HepG2 (cell line): Measurements from ENCODE around the gene AOX1. TPM values are rescaled to one million over a fixed set of nuclear protein-coding genes. Genes with fewer than 3 reads are reported as not detected.

ENCODE experiments used
- FOXA1 ChIP-seq, 2 experiments: fragments of 450-650 bp in 1 of 2; sonication (generic) in 1 of 2; formaldehyde crosslinking in 1 of 2; IDR thresholded peaks; 2 replicates each; pipeline versions ENCODE4 v1.4.0 to v1.6.1; 2016 to 2020; ENCODE audit warnings: missing genetic modification reagents in 1 of 2
- FOXK1 ChIP-seq: sonication (generic); formaldehyde crosslinking; IDR thresholded peaks from 2 replicates; pipeline ENCODE4 v1.4.0; 2020; ENCODE audit warnings: low read depth, missing genetic modification reagents, borderline replicate concordance
- FOXP1 ChIP-seq, 2 experiments: fragments of 450-650 bp in 1 of 2; IDR thresholded peaks; 2 replicates each; pipeline ENCODE4 v1.6.1; 2017 to 2018; ENCODE audit warnings: antibody characterized with exemption in 1 of 2
- GLMP ChIP-seq: sonication (generic); formaldehyde crosslinking; IDR thresholded peaks from 2 replicates; pipeline ENCODE4 v1.9.0; 2021; ENCODE audit warnings: missing genetic modification reagents, mild to moderate bottlenecking, borderline replicate concordance
- KDM6A ChIP-seq: IDR thresholded peaks from 2 replicates; pipeline ENCODE4 v1.6.1; 2016; ENCODE audit warnings: low read depth
- NCOR1 ChIP-seq: fragments of 200-600 bp; sonication (generic); IDR thresholded peaks from 2 replicates; pipeline ENCODE4 v1.7.0; 2017; ENCODE audit warnings: antibody characterized with exemption, low read length, borderline replicate concordance
- NR1H2 ChIP-seq: sonication (generic); formaldehyde crosslinking; IDR thresholded peaks from 2 replicates; pipeline ENCODE4 v1.8.1; 2022; ENCODE audit warnings: low read depth, missing genetic modification reagents, borderline replicate concordance
- PAX8 ChIP-seq: sonication (generic); formaldehyde crosslinking; IDR thresholded peaks from 2 replicates; pipeline ENCODE4 v1.8.0; 2022; ENCODE audit warnings: mild to moderate bottlenecking, missing genetic modification reagents, borderline replicate concordance
- PHF8 ChIP-seq: sonication (generic); formaldehyde crosslinking; IDR thresholded peaks from 2 replicates; pipeline ENCODE4 v1.5.0; 2020; ENCODE audit warnings: missing genetic modification reagents
- RBM39 ChIP-seq: fragments of 200-400 bp; formaldehyde crosslinking; IDR thresholded peaks from one replicate; pipeline ENCODE4 v1.6.1; 2018; ENCODE audit warnings: antibody characterized with exemption, mild to moderate bottlenecking, low read depth, low read length; ENCODE audit not compliant: poor library complexity, severe bottlenecking
- RCOR2 ChIP-seq: IDR thresholded peaks from 2 replicates; pipeline ENCODE4 v1.6.1; 2016; ENCODE audit warnings: missing biosample characterization, missing genetic modification reagents
- REXO4 ChIP-seq: sonication (generic); formaldehyde crosslinking; IDR thresholded peaks from 2 replicates; pipeline ENCODE4 v1.8.0; 2022; ENCODE audit warnings: missing genetic modification reagents, mild to moderate bottlenecking, borderline replicate concordance
- SMARCE1 ChIP-seq: fragments of 450-650 bp; IDR thresholded peaks from 2 replicates; pipeline ENCODE4 v1.6.1; 2017; ENCODE audit warnings: borderline replicate concordance
- TGIF2 ChIP-seq: IDR thresholded peaks from 2 replicates; pipeline ENCODE4 v1.6.1; 2016; ENCODE audit warnings: control low read depth, missing compliant biosample characterization
- TOPORS ChIP-seq: sonication (generic); formaldehyde crosslinking; IDR thresholded peaks from 2 replicates; pipeline ENCODE4 v1.8.0; 2023; ENCODE audit warnings: mild to moderate bottlenecking, missing genetic modification reagents
- TRIM24 ChIP-seq: sonication (generic); formaldehyde crosslinking; IDR thresholded peaks from 2 replicates; pipeline ENCODE4 v1.8.0; 2022; ENCODE audit warnings: mild to moderate bottlenecking, missing genetic modification reagents
- ZFP82 ChIP-seq: sonication (generic); formaldehyde crosslinking; IDR thresholded peaks from 2 replicates; pipeline ENCODE4 v1.5.1; 2020; ENCODE audit warnings: mild to moderate bottlenecking, missing genetic modification reagents, borderline replicate concordance
- ZMYM3 ChIP-seq: sonication (generic); formaldehyde crosslinking; IDR thresholded peaks from 2 replicates; pipeline ENCODE4 v1.5.1; 2020; ENCODE audit warnings: mild to moderate bottlenecking, missing genetic modification reagents
- ZNF136 ChIP-seq: sonication (generic); formaldehyde crosslinking; IDR thresholded peaks from 2 replicates; pipeline ENCODE4 v1.8.1; 2022; ENCODE audit warnings: low read depth, mild to moderate bottlenecking, moderate library complexity, missing genetic modification reagents
- ZNF619 ChIP-seq: sonication (generic); formaldehyde crosslinking; IDR thresholded peaks from 2 replicates; pipeline ENCODE4 v1.4.0; 2020; ENCODE audit warnings: mild to moderate bottlenecking, missing genetic modification reagents
- ZNF746 ChIP-seq: sonication (generic); formaldehyde crosslinking; IDR thresholded peaks from 2 replicates; pipeline ENCODE4 v1.8.0; 2022; ENCODE audit warnings: mild to moderate bottlenecking, missing genetic modification reagents
- ZNF879 ChIP-seq: sonication (generic); formaldehyde crosslinking; IDR thresholded peaks from 2 replicates; pipeline ENCODE4 v1.8.1; 2023; ENCODE audit warnings: missing genetic modification reagents
- ZNF891 ChIP-seq: sonication (generic); formaldehyde crosslinking; IDR thresholded peaks from 2 replicates; pipeline ENCODE4 v1.5.0; 2020; ENCODE audit warnings: mild to moderate bottlenecking, missing genetic modification reagents
- polyA plus RNA-seq, 8 experiments: library from polyadenylated mRNA; depleted of rRNA in 3 of 8; stranded (reverse) in 7 of 8; unstranded in 1 of 8; fragments of >200 nt; fragmentation: Illumina TruSeq in 4 of 8; extraction: Trizol in 4 of 8; gene quantifications; 2 replicates each; pipeline versions ENCODE4 v1.2.1 to v1.2.3, GENCODE V29; 2011 to 2016; ENCODE audit warnings: low read depth in 4 of 8, missing spikeins in 1 of 8, mixed read lengths in 1 of 8; ENCODE audit not compliant: insufficient read depth in 1 of 8
- total RNA-seq, 5 experiments: library from RNA; depleted of rRNA; stranded (reverse); fragments of >200 nt; fragmentation: Illumina TruSeq; extraction: Trizol; gene quantifications; 2 replicates each; pipeline ENCODE4 v1.2.3, GENCODE V29; 2016; ENCODE audit warnings: low read depth in 1 of 5
- TF ChIP-seq, protein P1 (sequence below): sonication (generic); formaldehyde crosslinking; conservative IDR thresholded peaks from 2 replicates; pipeline ENCODE4 v1.8.0; 2022; ENCODE audit warnings: mild to moderate bottlenecking, moderate library complexity, missing genetic modification reagents
- TF ChIP-seq, protein P2 (sequence below): sonication (generic); formaldehyde crosslinking; IDR thresholded peaks from 2 replicates; pipeline ENCODE4 v1.4.0; 2020; ENCODE audit warnings: missing genetic modification reagents
- TF ChIP-seq, protein P3 (sequence below): sonication (generic); formaldehyde crosslinking; IDR thresholded peaks from 2 replicates; pipeline ENCODE4 v1.5.1; 2020; ENCODE audit warnings: mild to moderate bottlenecking, moderate library complexity, missing genetic modification reagents

Gene AOX1
- total and polyA plus RNA-seq, 2 of the 13 experiments (the other 11 are each of a cell fraction or from before 2014, with no cell fraction given) = 9.2 to 18.0 TPM

DNA sequence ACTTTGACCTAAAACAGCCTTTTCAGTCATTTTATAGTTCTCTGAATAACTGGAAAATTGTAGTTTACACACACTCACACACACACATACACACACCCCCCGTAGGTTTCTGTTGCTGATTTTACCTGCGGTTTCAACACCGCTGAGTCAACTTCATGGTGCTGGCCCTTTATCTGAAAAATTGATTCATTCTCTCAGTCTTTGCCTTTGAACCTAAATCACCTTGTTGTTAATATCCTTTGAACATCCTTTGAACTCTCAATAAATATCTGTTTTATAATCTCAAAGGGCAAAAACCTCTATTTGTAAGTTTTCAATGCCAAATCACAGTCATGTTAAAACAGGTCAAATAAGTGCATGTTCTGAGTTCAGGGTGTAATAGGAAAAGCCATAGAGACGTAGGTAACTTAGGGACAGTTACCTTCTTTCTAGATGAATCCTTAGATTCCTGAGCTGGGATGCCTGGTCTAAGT lies 116.9 kb downstream of the AOX1 start (continued):
- TF ChIP-seq, protein P1, sequence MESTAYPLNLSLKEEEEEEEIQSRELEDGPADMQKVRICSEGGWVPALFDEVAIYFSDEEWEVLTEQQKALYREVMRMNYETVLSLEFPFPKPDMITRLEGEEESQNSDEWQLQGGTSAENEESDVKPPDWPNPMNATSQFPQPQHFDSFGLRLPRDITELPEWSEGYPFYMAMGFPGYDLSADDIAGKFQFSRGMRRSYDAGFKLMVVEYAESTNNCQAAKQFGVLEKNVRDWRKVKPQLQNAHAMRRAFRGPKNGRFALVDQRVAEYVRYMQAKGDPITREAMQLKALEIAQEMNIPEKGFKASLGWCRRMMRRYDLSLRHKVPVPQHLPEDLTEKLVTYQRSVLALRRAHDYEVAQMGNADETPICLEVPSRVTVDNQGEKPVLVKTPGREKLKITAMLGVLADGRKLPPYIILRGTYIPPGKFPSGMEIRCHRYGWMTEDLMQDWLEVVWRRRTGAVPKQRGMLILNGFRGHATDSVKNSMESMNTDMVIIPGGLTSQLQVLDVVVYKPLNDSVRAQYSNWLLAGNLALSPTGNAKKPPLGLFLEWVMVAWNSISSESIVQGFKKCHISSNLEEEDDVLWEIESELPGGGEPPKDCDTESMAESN (CRISPR knock-in tag) = no peak
- no peak for TF ChIP-seq REXO4
- TF ChIP-seq ZNF879 = no peak
- TF ChIP-seq TGIF2 (CRISPR knock-in tag) = 0 out of 2 replicates have a peak, but pooled peaks have one; percentile 19
- no peak for TF ChIP-seq ZNF136 (CRISPR knock-in tag)
- peak; percentile 63 for TF ChIP-seq FOXP1 (IDR thresholded peaks at IDR 0.05)
- TF ChIP-seq FOXP1 (CRISPR knock-in tag; IDR thresholded peaks at IDR 0.05) = peak; percentile 88
- TF ChIP-seq ZNF746 = no peak
- peak; percentile 95 for TF ChIP-seq NCOR1
- no peak for TF ChIP-seq PAX8 (CRISPR knock-in tag)
- no peak for TF ChIP-seq ZNF619 (CRISPR knock-in tag)
- TF ChIP-seq PHF8 (CRISPR knock-in tag) = no peak
- TF ChIP-seq TOPORS (CRISPR knock-in tag) = no peak
- TF ChIP-seq ZNF891 (CRISPR knock-in tag) = no peak
- TF ChIP-seq GLMP = no peak
- peak; percentile 89 for TF ChIP-seq RCOR2
- TF ChIP-seq KDM6A (CRISPR knock-in tag) = peak; percentile 48
- TF ChIP-seq ZMYM3 (CRISPR knock-in tag) = no peak
- no peak for TF ChIP-seq TRIM24 (CRISPR knock-in tag)
- peak; percentile 86; the same call in 1 of the 2 replicates for TF ChIP-seq FOXK1 (CRISPR knock-in tag)
- no peak for TF ChIP-seq ZFP82 (CRISPR knock-in tag)
- TF ChIP-seq, protein P2, sequence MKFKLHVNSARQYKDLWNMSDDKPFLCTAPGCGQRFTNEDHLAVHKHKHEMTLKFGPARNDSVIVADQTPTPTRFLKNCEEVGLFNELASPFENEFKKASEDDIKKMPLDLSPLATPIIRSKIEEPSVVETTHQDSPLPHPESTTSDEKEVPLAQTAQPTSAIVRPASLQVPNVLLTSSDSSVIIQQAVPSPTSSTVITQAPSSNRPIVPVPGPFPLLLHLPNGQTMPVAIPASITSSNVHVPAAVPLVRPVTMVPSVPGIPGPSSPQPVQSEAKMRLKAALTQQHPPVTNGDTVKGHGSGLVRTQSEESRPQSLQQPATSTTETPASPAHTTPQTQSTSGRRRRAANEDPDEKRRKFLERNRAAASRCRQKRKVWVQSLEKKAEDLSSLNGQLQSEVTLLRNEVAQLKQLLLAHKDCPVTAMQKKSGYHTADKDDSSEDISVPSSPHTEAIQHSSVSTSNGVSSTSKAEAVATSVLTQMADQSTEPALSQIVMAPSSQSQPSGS = peak; percentile 46; the same call in 1 of the 2 replicates
- TF ChIP-seq SMARCE1 = no peak
- TF ChIP-seq RBM39 = no peak
- no peak for TF ChIP-seq NR1H2 (CRISPR knock-in tag)
- TF ChIP-seq, protein P3, sequence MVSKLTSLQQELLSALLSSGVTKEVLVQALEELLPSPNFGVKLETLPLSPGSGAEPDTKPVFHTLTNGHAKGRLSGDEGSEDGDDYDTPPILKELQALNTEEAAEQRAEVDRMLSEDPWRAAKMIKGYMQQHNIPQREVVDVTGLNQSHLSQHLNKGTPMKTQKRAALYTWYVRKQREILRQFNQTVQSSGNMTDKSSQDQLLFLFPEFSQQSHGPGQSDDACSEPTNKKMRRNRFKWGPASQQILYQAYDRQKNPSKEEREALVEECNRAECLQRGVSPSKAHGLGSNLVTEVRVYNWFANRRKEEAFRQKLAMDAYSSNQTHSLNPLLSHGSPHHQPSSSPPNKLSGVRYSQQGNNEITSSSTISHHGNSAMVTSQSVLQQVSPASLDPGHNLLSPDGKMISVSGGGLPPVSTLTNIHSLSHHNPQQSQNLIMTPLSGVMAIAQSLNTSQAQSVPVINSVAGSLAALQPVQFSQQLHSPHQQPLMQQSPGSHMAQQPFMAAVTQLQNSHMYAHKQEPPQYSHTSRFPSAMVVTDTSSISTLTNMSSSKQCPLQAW = peak; percentile 41; the same call in 1 of the 2 replicates
- no peak for TF ChIP-seq FOXA1 (IDR thresholded peaks at IDR 0.05)
- TF ChIP-seq FOXA1 (CRISPR knock-in tag; IDR thresholded peaks at IDR 0.05) = peak; percentile 38; the same call in 1 of the 2 replicates
